ENCODE results near the gene CERS3.

DNA sequence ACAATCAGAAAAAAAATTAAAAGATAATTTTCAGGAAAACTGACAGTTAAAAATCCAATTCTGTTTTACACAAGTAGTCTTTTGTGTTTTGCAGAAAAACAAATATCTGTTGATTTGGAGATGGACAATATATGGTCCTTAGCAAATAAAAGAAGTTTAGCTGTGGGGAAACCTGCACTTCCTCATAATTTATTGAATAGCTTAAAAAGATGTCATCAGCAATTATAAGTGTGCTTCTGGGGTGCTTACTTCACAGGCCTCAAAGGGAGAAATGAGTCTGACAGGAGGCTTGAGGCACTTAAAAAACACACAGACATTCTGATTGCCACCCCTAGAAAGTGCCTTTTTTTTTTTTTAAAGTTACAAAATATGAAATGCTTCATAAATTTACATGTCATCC is 31.6 kb upstream of the CERS3 start:
- TF ChIP-seq, protein P1, sequence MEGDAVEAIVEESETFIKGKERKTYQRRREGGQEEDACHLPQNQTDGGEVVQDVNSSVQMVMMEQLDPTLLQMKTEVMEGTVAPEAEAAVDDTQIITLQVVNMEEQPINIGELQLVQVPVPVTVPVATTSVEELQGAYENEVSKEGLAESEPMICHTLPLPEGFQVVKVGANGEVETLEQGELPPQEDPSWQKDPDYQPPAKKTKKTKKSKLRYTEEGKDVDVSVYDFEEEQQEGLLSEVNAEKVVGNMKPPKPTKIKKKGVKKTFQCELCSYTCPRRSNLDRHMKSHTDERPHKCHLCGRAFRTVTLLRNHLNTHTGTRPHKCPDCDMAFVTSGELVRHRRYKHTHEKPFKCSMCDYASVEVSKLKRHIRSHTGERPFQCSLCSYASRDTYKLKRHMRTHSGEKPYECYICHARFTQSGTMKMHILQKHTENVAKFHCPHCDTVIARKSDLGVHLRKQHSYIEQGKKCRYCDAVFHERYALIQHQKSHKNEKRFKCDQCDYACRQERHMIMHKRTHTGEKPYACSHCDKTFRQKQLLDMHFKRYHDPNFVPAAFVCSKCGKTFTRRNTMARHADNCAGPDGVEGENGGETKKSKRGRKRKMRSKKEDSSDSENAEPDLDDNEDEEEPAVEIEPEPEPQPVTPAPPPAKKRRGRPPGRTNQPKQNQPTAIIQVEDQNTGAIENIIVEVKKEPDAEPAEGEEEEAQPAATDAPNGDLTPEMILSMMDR (IDR thresholded peaks at IDR 0.05): no peak
- TF ChIP-seq EZH2 (IDR thresholded peaks at IDR 0.05; ENCODE audit: borderline replicate concordance, insufficient read depth, low read depth, low read length, poor library complexity, severe bottlenecking): no peak
